ENCODE measurements around the gene PERM1. TPM values are rescaled to one million over a fixed set of nuclear protein-coding genes. Genes with fewer than 3 reads are reported as not detected.

The PERM1 gene
- total and polyA plus RNA-seq, 9 of the 15 experiments (the other 6 are each of a cell fraction or from before 2014, with no cell fraction given): not detected

DNA sequence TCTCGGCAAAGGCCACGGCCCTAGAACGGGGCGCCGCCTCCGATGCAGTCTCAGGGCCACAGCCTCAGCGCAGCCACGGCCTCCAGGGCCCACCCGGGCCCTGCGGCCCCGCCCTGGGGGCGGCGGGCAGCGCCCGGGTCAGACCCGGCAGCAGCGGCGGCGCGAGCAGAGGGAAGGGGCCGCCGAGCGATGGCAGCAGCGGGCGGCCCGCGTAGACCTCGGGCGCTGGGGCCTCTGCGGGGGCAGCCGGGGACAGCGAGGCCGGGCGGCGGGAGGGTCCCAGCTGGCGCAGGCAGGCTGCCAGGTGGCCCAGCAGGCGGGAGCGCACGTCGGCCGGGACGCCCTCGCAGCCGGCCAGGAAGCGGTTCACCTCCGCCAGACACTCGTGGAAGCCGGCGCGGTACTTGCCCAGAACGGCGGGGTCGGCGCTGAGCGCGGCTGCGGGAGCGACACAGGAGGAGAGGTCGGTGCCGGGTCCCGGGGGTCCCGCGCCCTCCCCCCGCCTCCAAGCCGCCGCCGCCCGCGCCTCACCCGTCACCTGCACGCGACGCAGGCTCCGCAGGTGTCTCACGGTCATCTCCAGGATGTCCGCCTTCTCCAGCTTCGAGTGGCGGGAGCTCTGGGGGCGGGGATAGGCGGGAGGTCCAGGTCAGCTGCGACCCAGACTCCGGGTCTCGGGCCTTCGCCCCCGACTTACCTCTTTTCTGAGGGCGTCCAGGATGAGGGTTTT, 17.3 kb upstream of the PERM1 start (continued):
- no peak for TF ChIP-seq CBX5 (IDR thresholded peaks at IDR 0.05; ENCODE audit: borderline replicate concordance, low read depth)
- TF ChIP-seq BCOR (IDR thresholded peaks at IDR 0.05): no peak
- TF ChIP-seq TBP (optimal IDR thresholded peaks at IDR 0.05; ENCODE audit: low read depth, low read length): peak; percentile 16
- TF ChIP-seq POLR2B (IDR thresholded peaks at IDR 0.05; ENCODE audit: low read depth, partially characterized antibody): no peak
- TF ChIP-seq SMARCB1 (IDR thresholded peaks at IDR 0.05; ENCODE audit: insufficient read length, low read depth): no peak
- TF ChIP-seq RFX1 (IDR thresholded peaks at IDR 0.05): no peak
- TF ChIP-seq CBX3 (IDR thresholded peaks at IDR 0.05; ENCODE audit: borderline replicate concordance in 1 of 2, low read length in 2 of 2): peak in 1 of 2 experiments; percentile 25; a peak in 1 of 3 replicates
- TF ChIP-seq PTTG1 (tag; IDR thresholded peaks at IDR 0.05; ENCODE audit: low read depth): no peak
- TF ChIP-seq, protein P1, sequence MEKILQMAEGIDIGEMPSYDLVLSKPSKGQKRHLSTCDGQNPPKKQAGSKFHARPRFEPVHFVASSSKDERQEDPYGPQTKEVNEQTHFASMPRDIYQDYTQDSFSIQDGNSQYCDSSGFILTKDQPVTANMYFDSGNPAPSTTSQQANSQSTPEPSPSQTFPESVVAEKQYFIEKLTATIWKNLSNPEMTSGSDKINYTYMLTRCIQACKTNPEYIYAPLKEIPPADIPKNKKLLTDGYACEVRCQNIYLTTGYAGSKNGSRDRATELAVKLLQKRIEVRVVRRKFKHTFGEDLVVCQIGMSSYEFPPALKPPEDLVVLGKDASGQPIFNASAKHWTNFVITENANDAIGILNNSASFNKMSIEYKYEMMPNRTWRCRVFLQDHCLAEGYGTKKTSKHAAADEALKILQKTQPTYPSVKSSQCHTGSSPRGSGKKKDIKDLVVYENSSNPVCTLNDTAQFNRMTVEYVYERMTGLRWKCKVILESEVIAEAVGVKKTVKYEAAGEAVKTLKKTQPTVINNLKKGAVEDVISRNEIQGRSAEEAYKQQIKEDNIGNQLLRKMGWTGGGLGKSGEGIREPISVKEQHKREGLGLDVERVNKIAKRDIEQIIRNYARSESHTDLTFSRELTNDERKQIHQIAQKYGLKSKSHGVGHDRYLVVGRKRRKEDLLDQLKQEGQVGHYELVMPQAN (IDR thresholded peaks at IDR 0.05; ENCODE audit: borderline replicate concordance): no peak
- TF ChIP-seq HDAC3 (IDR thresholded peaks at IDR 0.05; ENCODE audit: borderline replicate concordance, partially characterized antibody): no peak
- TF ChIP-seq HNRNPL (IDR thresholded peaks at IDR 0.05; ENCODE audit: low read depth, low read length): no peak; the same call in 1 of the 2 replicates
- no peak for TF ChIP-seq FOXJ2 (tag; IDR thresholded peaks at IDR 0.05)
- no peak for TF ChIP-seq KAT8 (IDR thresholded peaks at IDR 0.05; ENCODE audit: low read depth)
- TF ChIP-seq SMAD1 (IDR thresholded peaks at IDR 0.05; ENCODE audit: low read depth, low read length, partially characterized antibody): no peak
- no peak for TF ChIP-seq ZNF165 (CRISPR knock-in tag; IDR thresholded peaks at IDR 0.05; ENCODE audit: borderline replicate concordance)
- TF ChIP-seq MCM3 (IDR thresholded peaks at IDR 0.05): no peak
- no peak for TF ChIP-seq RFX5 (IDR thresholded peaks at IDR 0.05; ENCODE audit: low read depth, low read length)
- TF ChIP-seq DPF2 (IDR thresholded peaks at IDR 0.05): no peak
- 0 out of 2 replicates have a peak, but pooled peaks have one; percentile 28 for TF ChIP-seq ZBTB1 (CRISPR knock-in tag; IDR thresholded peaks at IDR 0.05; ENCODE audit: borderline replicate concordance, low read depth)
- TF ChIP-seq SNRNP70 (optimal IDR thresholded peaks at IDR 0.05; ENCODE audit: low read depth, low read length): no peak
- peak in 1 of 2 experiments; percentile 39; a peak in 1 of 4 replicates for TF ChIP-seq RAD21 (CRISPR knock-in tag; conservative IDR thresholded peaks at IDR 0.05 in 1 of 2, IDR thresholded peaks at IDR 0.05 in 1 of 2)
- no peak for TF ChIP-seq ZNF77 (CRISPR knock-in tag; IDR thresholded peaks at IDR 0.05)
- no peak for TF ChIP-seq STAT5B (CRISPR knock-in tag; IDR thresholded peaks at IDR 0.05)

All from K562 (cell line).